A549 (cell line): ENCODE results near the gene C1orf141.
A peak's percentile ranks its signal among the peaks of the same experiment; 100 is the strongest.

Source experiments
- BHLHE40 ChIP-seq: IDR thresholded peaks from 2 replicates; pipeline ENCODE4 v1.6.1; 2012; ENCODE audit warnings: low read depth, low read length, inconsistent platforms
- GATA3 ChIP-seq: IDR thresholded peaks from 2 replicates; pipeline ENCODE4 v1.6.1; 2012; ENCODE audit warnings: borderline replicate concordance
- POLR2A ChIP-seq: IDR thresholded peaks from 2 replicates; pipeline ENCODE4 v1.6.1; 2012; ENCODE audit warnings: mild to moderate bottlenecking, low read length
- RAD21 ChIP-seq, 2 experiments: fragments of >200 bp in 1 of 2; sonication (Bioruptor Twin) in 1 of 2; formaldehyde crosslinking in 1 of 2; IDR thresholded peaks in 1 of 2; conservative IDR thresholded peaks in 1 of 2; 2 replicates in 1 of 2; 3 replicates in 1 of 2; pipeline ENCODE4 v1.6.1; 2012 to 2018; ENCODE audit warnings: inconsistent platforms in 1 of 2
- ZC3H11A ChIP-seq: fragments of 450-650 bp; IDR thresholded peaks from 2 replicates; pipeline ENCODE4 v1.6.1; 2014; ENCODE audit warnings: antibody characterized with exemption, mild to moderate bottlenecking
- TF ChIP-seq, protein P1 (sequence below): fragments of >200 bp; sonication (Bioruptor Twin); formaldehyde crosslinking; IDR thresholded peaks from 3 replicates; pipeline ENCODE4 v1.5.1; 2016
- TF ChIP-seq, protein P2 (sequence below): IDR thresholded peaks from 2 replicates; pipeline ENCODE4 v1.6.1; 2012
- TF ChIP-seq, protein P3 (sequence below): fragments of 150-350 bp; IDR thresholded peaks from 2 replicates; pipeline ENCODE4 v1.6.1; 2014; ENCODE audit warnings: low read depth, mild to moderate bottlenecking, low read length

DNA sequence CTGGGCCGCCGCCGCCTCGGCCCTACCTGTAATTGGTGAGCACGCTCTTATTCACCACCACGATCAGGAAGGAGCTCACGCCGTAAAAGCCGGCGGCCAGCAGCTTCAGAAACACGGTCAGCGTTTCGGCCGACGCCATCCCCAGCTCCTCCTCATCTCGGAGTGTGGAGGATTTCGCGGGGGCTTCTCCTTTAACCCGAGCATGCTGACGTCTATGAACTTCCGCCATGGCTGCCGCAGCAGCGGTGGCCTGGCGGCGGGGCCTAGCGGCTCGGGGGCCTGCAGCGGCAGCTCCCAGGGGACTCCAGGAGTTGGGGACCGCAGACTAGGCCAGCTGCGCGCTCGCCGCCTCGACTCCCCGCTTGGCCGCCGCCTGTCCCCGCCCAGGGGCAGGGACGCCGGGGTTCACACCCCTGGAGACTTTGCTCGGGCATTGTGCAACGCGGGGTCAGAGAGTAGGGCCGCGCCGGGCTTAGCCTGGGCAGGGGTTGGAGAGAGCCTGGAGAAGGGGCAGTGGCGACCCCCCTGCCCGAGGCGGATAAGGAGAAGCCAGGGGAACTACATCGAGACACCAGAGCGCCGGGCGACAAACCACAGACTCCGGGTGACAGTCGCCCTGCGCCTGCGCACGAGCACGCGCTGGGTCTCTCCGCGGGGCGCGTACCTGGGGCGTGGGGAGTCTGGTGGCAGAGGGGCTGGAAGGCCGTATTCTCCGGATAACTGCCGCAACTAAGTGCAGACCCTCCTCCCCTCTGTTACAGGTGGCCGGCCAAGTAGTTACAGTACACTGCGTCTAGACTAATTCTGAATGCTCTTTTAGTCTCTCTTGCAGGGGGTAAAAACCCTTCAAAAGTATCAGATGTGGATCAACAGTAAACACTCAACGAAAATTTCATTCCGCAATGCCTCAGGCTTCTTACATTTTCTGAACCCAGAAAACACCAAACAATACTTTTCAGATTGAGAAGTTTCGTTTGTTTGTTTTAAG lies 80.7 kb downstream of the C1orf141 start, which contains the start of gene SLC35D1:
- TF ChIP-seq, protein P1, sequence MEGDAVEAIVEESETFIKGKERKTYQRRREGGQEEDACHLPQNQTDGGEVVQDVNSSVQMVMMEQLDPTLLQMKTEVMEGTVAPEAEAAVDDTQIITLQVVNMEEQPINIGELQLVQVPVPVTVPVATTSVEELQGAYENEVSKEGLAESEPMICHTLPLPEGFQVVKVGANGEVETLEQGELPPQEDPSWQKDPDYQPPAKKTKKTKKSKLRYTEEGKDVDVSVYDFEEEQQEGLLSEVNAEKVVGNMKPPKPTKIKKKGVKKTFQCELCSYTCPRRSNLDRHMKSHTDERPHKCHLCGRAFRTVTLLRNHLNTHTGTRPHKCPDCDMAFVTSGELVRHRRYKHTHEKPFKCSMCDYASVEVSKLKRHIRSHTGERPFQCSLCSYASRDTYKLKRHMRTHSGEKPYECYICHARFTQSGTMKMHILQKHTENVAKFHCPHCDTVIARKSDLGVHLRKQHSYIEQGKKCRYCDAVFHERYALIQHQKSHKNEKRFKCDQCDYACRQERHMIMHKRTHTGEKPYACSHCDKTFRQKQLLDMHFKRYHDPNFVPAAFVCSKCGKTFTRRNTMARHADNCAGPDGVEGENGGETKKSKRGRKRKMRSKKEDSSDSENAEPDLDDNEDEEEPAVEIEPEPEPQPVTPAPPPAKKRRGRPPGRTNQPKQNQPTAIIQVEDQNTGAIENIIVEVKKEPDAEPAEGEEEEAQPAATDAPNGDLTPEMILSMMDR = no peak
- TF ChIP-seq, protein P2, sequence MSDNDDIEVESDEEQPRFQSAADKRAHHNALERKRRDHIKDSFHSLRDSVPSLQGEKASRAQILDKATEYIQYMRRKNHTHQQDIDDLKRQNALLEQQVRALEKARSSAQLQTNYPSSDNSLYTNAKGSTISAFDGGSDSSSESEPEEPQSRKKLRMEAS = peak; percentile 55
- TF ChIP-seq POLR2A (peak; percentile 6), BHLHE40 (no peak), GATA3 (no peak), ZC3H11A (no peak), RAD21 (conservative IDR thresholded peaks at IDR 0.05 in 1 of 2, IDR thresholded peaks at IDR 0.05 in 1 of 2) (no peak)
- TF ChIP-seq, protein P3, sequence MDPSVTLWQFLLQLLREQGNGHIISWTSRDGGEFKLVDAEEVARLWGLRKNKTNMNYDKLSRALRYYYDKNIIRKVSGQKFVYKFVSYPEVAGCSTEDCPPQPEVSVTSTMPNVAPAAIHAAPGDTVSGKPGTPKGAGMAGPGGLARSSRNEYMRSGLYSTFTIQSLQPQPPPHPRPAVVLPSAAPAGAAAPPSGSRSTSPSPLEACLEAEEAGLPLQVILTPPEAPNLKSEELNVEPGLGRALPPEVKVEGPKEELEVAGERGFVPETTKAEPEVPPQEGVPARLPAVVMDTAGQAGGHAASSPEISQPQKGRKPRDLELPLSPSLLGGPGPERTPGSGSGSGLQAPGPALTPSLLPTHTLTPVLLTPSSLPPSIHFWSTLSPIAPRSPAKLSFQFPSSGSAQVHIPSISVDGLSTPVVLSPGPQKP = no peak
